ENCODE data around the gene BEST4. TPM values are rescaled to one million over a fixed set of nuclear protein-coding genes. Genes with fewer than 3 reads are reported as not detected.

The BEST4 gene
- total and polyA plus RNA-seq, 2 of the 13 experiments (the other 11 are each of a cell fraction or from before 2014, with no cell fraction given), result 0.77 to 1.4 TPM

- TF ChIP-seq HOXA5 (CRISPR knock-in tag; IDR thresholded peaks at IDR 0.05) (no peak), ZFY (CRISPR knock-in tag; IDR thresholded peaks at IDR 0.05) (peak; percentile 7; the same call in 1 of the 2 replicates), HNRNPLL (IDR thresholded peaks at IDR 0.05; ENCODE audit: low read depth, low read length, poor library complexity, severe bottlenecking) (no peak), EEA1 (CRISPR knock-in tag; IDR thresholded peaks at IDR 0.05; ENCODE audit: borderline replicate concordance) (no peak), FOSL1 (CRISPR knock-in tag; IDR thresholded peaks at IDR 0.05; ENCODE audit: borderline replicate concordance) (no peak), ZNF800 (CRISPR knock-in tag; IDR thresholded peaks at IDR 0.05) (0 out of 2 replicates have a peak, but pooled peaks have one; percentile 46), CHCHD3 (CRISPR knock-in tag; IDR thresholded peaks at IDR 0.05) (no peak), HBP1 (CRISPR knock-in tag; IDR thresholded peaks at IDR 0.05; ENCODE audit: low read depth) (no peak), KAT8 (CRISPR knock-in tag; IDR thresholded peaks at IDR 0.05) (no peak), SOX6 (IDR thresholded peaks at IDR 0.05) (no peak), SOX6 (CRISPR knock-in tag; IDR thresholded peaks at IDR 0.05) (no peak; the same call in none of the 2 replicates), YEATS2 (CRISPR knock-in tag; IDR thresholded peaks at IDR 0.05; ENCODE audit: borderline replicate concordance) (no peak), DNMT3B (CRISPR knock-in tag; conservative IDR thresholded peaks at IDR 0.05) (0 out of 2 replicates have a peak, but pooled peaks have one; percentile 19), ZNF20 (CRISPR knock-in tag; IDR thresholded peaks at IDR 0.05) (no peak), LCORL (IDR thresholded peaks at IDR 0.05) (no peak), LCORL (CRISPR knock-in tag; IDR thresholded peaks at IDR 0.05) (peak; percentile 66), ZNF605 (CRISPR knock-in tag; IDR thresholded peaks at IDR 0.05) (no peak), ZNF576 (CRISPR knock-in tag; IDR thresholded peaks at IDR 0.05) (no peak), DNMT1 (CRISPR knock-in tag; IDR thresholded peaks at IDR 0.05) (no peak), GLI4 (CRISPR knock-in tag; IDR thresholded peaks at IDR 0.05; ENCODE audit: borderline replicate concordance) (0 out of 2 replicates have a peak, but pooled peaks have one; percentile 26), HIC2 (CRISPR knock-in tag; IDR thresholded peaks at IDR 0.05; ENCODE audit: low read depth) (no peak), RELA (CRISPR knock-in tag; IDR thresholded peaks at IDR 0.05) (no peak), TMF1 (CRISPR knock-in tag; IDR thresholded peaks at IDR 0.05; ENCODE audit: low read depth) (no peak), PHF5A (CRISPR knock-in tag; IDR thresholded peaks at IDR 0.05; ENCODE audit: low read depth, unreplicated experiment) (no peak), CCDC6 (CRISPR knock-in tag; IDR thresholded peaks at IDR 0.05) (no peak)
Observed at GRCh38 chr1:44808938-44809917, 21.3 kb upstream of the BEST4 start (continued).

Measured in HepG2 (cell line).